Activated CD4-positive, alpha-beta memory T cell treated with anti-CD3 and anti-CD28 coated beads, Interleukin-2, amount 10 ng/mL, durations not matched to agents 7 days and 5 days (primary cell): ENCODE results near the gene HAVCR1. TPM values are rescaled to one million over a fixed set of nuclear protein-coding genes. Genes with fewer than 3 reads are reported as not detected.
A peak's percentile ranks its signal among the peaks of the same experiment; 100 is the strongest.
"Not testable (repeated sequence)": the region's sequence is repeated elsewhere in the genome, so short reads cannot be mapped to it uniquely, and the experiment has no call there.

Experiments
- CTCF ChIA-PET: fragments of 350-600 bp; sonication (Branson Sonifier 250); formaldehyde crosslinking; loops from one replicate; lab custom pipeline; 2021; ENCODE audit warnings: antibody characterized with exemption, inconsistent platforms; lab: Charles Lee
- POLR2A ChIA-PET: fragments of 350-600 bp; sonication (Branson Sonifier 250); formaldehyde crosslinking; loops from one replicate; lab custom pipeline; 2021; ENCODE audit warnings: antibody characterized with exemption; lab: Charles Lee
- DNase-seq: peaks from one replicate; pipeline ENCODE4 v3.0.0-alpha.2; 2020
- H3K27ac Mint-ChIP-seq: one replicate; pipeline ENCODE4 v1.8.0; 2021; ENCODE audit warnings: mild to moderate bottlenecking, mixed read lengths
- H3K27me3 Mint-ChIP-seq: one replicate; pipeline ENCODE4 v1.8.0; 2021; ENCODE audit warnings: mixed read lengths
- H3K36me3 Mint-ChIP-seq: one replicate; pipeline ENCODE4 v1.8.0; 2021; ENCODE audit warnings: low read depth, mixed read lengths
- H3K4me1 Mint-ChIP-seq: one replicate; pipeline ENCODE4 v1.8.0; 2021; ENCODE audit warnings: mixed read lengths
- H3K4me3 Mint-ChIP-seq: one replicate; pipeline ENCODE4 v1.8.0; 2021; ENCODE audit warnings: mild to moderate bottlenecking, mixed read lengths
- H3K9me3 Mint-ChIP-seq: one replicate; pipeline ENCODE4 v1.8.0; 2021; ENCODE audit warnings: mixed read lengths
- total RNA-seq, 2 experiments: library from RNA; stranded (reverse); gene quantifications; one replicate each; pipeline ENCODE4 v1.2.3, GENCODE V29; 2021

The HAVCR1 gene
- total RNA-seq, 2 experiments from 2014 or later: 3.6 to 3.7 TPM

DNA sequence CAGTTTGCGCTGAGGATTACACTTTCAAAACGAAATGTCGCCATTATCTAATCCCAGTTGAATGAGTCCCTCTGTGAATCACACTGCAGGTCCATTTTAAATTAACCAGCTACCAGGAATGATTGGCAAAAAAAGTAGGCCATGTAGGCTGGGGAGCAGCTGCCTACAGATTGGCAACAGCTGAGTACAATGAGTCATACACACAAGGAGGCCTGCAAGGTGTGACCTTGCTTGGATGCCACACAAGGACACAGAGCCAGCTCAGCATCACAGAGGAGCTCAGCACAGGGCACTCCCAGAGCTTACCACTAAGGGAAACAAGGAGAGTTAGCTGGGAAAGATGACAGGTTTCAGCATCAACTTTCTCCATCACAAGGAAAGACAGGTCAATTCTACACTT lies 12.9 kb downstream of the HAVCR1 start:
- peak overlapping the region; percentile 7 for H3K27ac Mint-ChIP-seq
- peak; percentile 21 for DNase-seq
- H3K4me3 Mint-ChIP-seq: no peak overlapping the region
- no peaks in the 10 kb centered on the region for H3K9me3 Mint-ChIP-seq
- H3K4me1 Mint-ChIP-seq: peaks cover 33% of the 10 kb centered on the region
- CTCF ChIA-PET: interaction anchor here (1.1 kb wide), 1 partner anchor 97 kb away, joined by 3 read pairs; the partner anchor contains the start of gene MED7
- peaks cover 21% of the 10 kb centered on the region for H3K36me3 Mint-ChIP-seq
- POLR2A ChIA-PET: interaction anchor here (1.2 kb wide), 1 partner anchor 97 kb away, joined by 4 read pairs; the partner anchor contains the start of gene MED7
- no peaks in the 10 kb centered on the region for H3K27me3 Mint-ChIP-seq

DNA sequence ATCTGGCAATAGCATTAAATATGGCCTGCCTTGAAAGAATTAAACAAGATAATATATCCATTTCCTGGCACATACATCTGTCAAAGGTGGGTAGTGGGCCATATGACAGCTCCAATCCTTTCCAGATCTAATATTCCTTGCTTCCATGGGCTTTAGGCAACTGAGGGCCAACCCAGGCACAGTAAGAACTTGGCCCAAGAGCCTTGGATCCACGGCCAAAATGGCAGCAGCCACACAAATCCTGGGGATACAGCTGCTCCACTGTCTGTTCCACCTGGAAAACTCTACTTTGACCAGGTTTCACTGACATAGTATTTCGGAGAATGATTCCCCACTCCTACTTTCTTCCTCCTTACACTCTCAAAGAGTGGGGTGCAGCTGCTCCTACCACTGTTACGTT lies 13.3 kb downstream of the HAVCR1 start:
- DNase-seq: no peak
- Mint-ChIP-seq H3K4me3 (no peak overlapping the region), H3K27me3 (no peaks in the 10 kb centered on the region), H3K9me3 (no peaks in the 10 kb centered on the region), H3K4me1 (peaks cover 30% of the 10 kb centered on the region), H3K27ac (no peak overlapping the region), H3K36me3 (peaks cover 21% of the 10 kb centered on the region)
- POLR2A ChIA-PET: interaction anchor here (1.2 kb wide), 1 partner anchor 97 kb away, joined by 4 read pairs; the partner anchor contains the start of gene MED7
- CTCF ChIA-PET: no interaction called here

DNA sequence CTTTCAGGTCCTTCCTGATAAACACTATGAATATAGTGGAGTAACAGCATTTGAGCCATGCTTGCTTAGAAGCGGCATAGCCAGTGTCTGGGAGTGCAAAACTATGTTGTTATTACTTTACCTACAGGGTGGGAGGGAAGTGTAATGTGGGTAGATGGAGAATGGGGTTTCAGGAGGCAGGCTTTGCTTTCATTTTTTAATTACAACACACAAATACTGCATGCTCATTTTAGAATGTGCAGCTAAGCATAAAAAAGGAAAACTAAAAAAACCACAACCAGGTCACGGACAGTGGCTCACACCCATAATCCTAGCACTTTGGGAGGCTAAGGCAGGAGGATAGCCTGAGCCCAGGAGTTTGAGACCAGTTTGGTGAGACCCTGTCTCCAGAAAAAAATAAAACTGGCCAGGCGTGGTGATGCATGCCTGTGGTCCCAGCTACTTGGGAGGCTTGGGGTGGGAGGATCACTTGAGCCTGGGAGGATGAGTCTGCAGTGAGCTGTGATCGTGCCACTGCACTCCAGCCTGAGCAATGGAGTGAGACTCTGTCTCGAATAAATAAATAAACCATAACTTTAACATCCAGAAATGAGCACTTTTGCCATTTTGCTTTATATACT lies 20.2 kb downstream of the HAVCR1 start:
- Mint-ChIP-seq H3K36me3 (peaks cover 4% of the 10 kb centered on the region), H3K4me3 (peak overlapping the region; percentile 23)
- POLR2A ChIA-PET: interaction anchor here (0.7 to 2.6 kb wide), 6 partner anchors 8 to 104 kb away, joined by 3 to 13 read pairs (median 4); partner anchors contain the start of gene MED7

DNA sequence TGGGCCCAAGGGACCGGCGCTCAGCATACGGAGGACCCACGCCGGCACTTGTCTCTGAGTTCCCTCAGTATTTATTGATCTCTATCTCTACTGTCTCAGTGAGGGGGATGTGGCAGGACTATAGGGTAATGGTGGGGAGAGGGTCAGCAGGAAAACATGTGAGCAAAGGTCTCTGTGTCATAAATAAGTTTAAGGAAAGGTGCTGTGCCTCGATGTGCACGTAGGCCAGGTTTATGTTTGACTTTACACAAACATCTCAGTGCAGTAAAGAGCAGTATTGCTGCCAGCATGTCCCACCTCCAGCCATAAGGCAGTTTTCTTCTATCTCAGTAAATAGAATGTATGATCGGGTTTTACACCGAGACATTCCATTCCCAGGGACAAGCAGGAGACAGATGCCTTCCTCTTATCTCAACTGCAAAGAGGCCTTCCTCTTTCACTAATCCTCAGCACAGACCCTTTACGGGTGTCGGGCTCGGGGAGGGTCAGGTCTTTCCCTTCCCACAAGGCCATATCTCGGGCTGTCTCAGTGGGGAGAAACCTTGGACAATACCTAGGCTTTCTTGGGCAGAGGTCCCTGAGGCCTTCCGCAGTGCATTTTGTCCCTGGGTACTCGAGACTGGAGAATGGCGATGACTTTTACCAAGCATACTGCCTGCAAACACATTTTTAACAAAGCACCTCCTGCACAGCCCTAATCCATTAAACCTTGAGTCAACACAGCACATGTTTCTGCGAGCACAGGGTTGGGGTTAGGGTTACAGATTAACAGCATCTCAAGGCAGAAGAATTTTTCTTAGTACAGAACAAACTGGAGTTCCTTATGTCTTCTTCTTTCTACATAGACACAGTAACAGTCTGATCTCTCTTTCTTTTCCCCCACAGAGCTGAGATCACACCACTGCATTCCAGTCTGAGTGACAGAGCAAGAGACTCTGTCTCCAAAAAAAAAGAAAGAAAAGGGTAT lies 24.5 kb downstream of the HAVCR1 start:
- H3K27me3 Mint-ChIP-seq, H3K27ac Mint-ChIP-seq, H3K4me3 Mint-ChIP-seq, POLR2A ChIA-PET, H3K9me3 Mint-ChIP-seq, DNase-seq, CTCF ChIA-PET, H3K36me3 Mint-ChIP-seq: not testable (repeated sequence)
- peaks cover 51% of the 10 kb centered on the region for H3K4me1 Mint-ChIP-seq

More for the DNA sequence above, 20.2 kb downstream of the HAVCR1 start:
- Mint-ChIP-seq H3K27me3 (no peaks in the 10 kb centered on the region), H3K4me1 (peaks cover 21% of the 10 kb centered on the region), H3K27ac (peak overlapping the region; percentile 81), H3K9me3 (no peaks in the 10 kb centered on the region)
- CTCF ChIA-PET: interaction anchor here (3.0 kb wide), 1 partner anchor 12 kb away, joined by 18 read pairs; no protein-coding TSS in a partner anchor
- DNase-seq: no peak

GRCh38 chr5:157033071-157033583 lies 25.8 kb downstream of the HAVCR1 start:
- Mint-ChIP-seq H3K4me1 (peaks cover 53% of the 10 kb centered on the region), H3K4me3 (no peak overlapping the region), H3K27me3 (no peaks in the 10 kb centered on the region), H3K27ac (no peak overlapping the region), H3K36me3 (peaks cover 7% of the 10 kb centered on the region), H3K9me3 (no peaks in the 10 kb centered on the region)
- CTCF ChIA-PET: no interaction called here
- DNase-seq: no peak
- POLR2A ChIA-PET: no interaction called here

GRCh38 chr5:157030692-157031091 lies 28.2 kb downstream of the HAVCR1 start:
- H3K36me3 Mint-ChIP-seq: peaks cover 2% of the 10 kb centered on the region
- H3K27ac Mint-ChIP-seq: no peak overlapping the region
- H3K4me1 Mint-ChIP-seq: peaks cover 66% of the 10 kb centered on the region
- no peaks in the 10 kb centered on the region for H3K9me3 Mint-ChIP-seq
- CTCF ChIA-PET: interaction anchor here (0.6 kb wide), 1 partner anchor 65 kb away, joined by 4 read pairs; no protein-coding TSS in a partner anchor
- no peak for DNase-seq
- no peaks in the 10 kb centered on the region for H3K27me3 Mint-ChIP-seq
- H3K4me3 Mint-ChIP-seq: no peak overlapping the region
- POLR2A ChIA-PET: interaction anchor here (1.1 to 2.9 kb wide), 3 partner anchors 8 to 112 kb away, joined by 3 to 12 read pairs (median 3); partner anchors contain the start of genes HAVCR2 and MED7

DNA sequence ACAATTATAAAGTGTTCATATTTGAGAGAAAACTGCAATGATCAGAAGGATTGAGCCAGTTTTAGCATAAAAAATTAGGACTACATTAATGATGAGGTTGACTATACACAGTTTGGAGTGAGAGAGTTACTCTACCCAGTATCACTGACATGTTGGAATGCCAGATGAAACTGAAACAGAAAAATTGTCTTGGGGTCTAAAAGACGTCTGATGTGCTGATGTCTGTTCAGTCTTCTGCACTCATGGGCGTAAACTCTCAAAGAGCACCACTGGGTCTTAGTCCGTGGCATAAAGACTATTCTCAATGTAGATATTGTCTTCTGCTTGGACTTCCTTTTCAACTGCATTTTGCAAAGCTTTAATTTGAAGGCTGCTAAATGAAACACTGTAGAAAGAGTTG lies 29.5 kb downstream of the HAVCR1 start:
- ChIA-PET POLR2A (interaction anchor here (1.1 to 2.9 kb wide), 2 partner anchors 79 to 113 kb away, joined by 3 to 12 read pairs; partner anchors contain the start of genes HAVCR2 and MED7), CTCF (no interaction called here)
- H3K27me3 Mint-ChIP-seq: no peaks in the 10 kb centered on the region
- H3K4me1 Mint-ChIP-seq: peaks cover 79% of the 10 kb centered on the region
- H3K4me3 Mint-ChIP-seq: no peak overlapping the region
- H3K27ac Mint-ChIP-seq: no peak overlapping the region
- DNase-seq: no peak
- H3K36me3 Mint-ChIP-seq: peaks cover 9% of the 10 kb centered on the region
- peaks cover 2% of the 10 kb centered on the region for H3K9me3 Mint-ChIP-seq

- H3K27me3 Mint-ChIP-seq, H3K4me3 Mint-ChIP-seq, H3K9me3 Mint-ChIP-seq: not testable (repeated sequence)
- CTCF ChIA-PET: interaction anchor here (1.2 to 4.3 kb wide), 7 partner anchors 10 to 114 kb away, joined by 3 to 23 read pairs (median 17); partner anchors contain the start of genes HAVCR2 and MED7
- Mint-ChIP-seq H3K36me3 (peaks cover 21% of the 10 kb centered on the region), H3K4me1 (peaks cover 81% of the 10 kb centered on the region), H3K27ac (peak overlapping the region; percentile 75)
- POLR2A ChIA-PET: interaction anchor here (1.5 to 4.7 kb wide), 3 partner anchors 47 to 115 kb away, joined by 6 to 33 read pairs (median 10); partner anchors contain the start of genes HAVCR2 and MED7
- DNase-seq: peak; percentile 25
These were observed 31.3 kb downstream of the HAVCR1 start for GRCh38 chr5:157027663-157028062.

GRCh38 chr5:157026789-157027424 lies 32.0 kb downstream of the HAVCR1 start:
- CTCF ChIA-PET: interaction anchor here (1.2 to 4.3 kb wide), 9 partner anchors 11 to 248 kb away, joined by 3 to 23 read pairs (median 6); partner anchors contain the start of genes HAVCR2 and MED7
- Mint-ChIP-seq H3K27ac (peak overlapping the region; percentile 75), H3K36me3 (peaks cover 27% of the 10 kb centered on the region), H3K4me1 (peaks cover 87% of the 10 kb centered on the region), H3K27me3 (no peaks in the 10 kb centered on the region), H3K9me3 (peaks cover 5% of the 10 kb centered on the region), H3K4me3 (no peak overlapping the region)
- POLR2A ChIA-PET: interaction anchor here (1.5 to 4.7 kb wide), 4 partner anchors 48 to 116 kb away, joined by 6 to 33 read pairs (median 10); partner anchors contain the start of genes HAVCR2 and MED7
- no peak for DNase-seq

GRCh38 chr5:157025093-157025698 lies 33.7 kb downstream of the HAVCR1 start:
- peaks cover 32% of the 10 kb centered on the region for H3K36me3 Mint-ChIP-seq
- peak overlapping the region; percentile 3 for H3K4me3 Mint-ChIP-seq
- no peaks in the 10 kb centered on the region for H3K27me3 Mint-ChIP-seq
- ChIA-PET POLR2A (interaction anchor here (0.7 to 4.7 kb wide), 20 partner anchors 13 to 190 kb away, joined by 3 to 50 read pairs (median 4); partner anchors contain the start of genes HAVCR2 and MED7), CTCF (interaction anchor here (0.6 to 4.3 kb wide), 21 partner anchors 13 to 248 kb away, joined by 3 to 23 read pairs (median 4); partner anchors contain the start of genes HAVCR2 and MED7)
- DNase-seq: peak; percentile 92
- peaks cover 80% of the 10 kb centered on the region for H3K4me1 Mint-ChIP-seq
- peak overlapping the region; percentile 82 for H3K27ac Mint-ChIP-seq
- peaks cover 5% of the 10 kb centered on the region for H3K9me3 Mint-ChIP-seq

GRCh38 chr5:157024208-157024959 lies 34.5 kb downstream of the HAVCR1 start:
- Mint-ChIP-seq H3K4me3 (peak overlapping the region; percentile 3), H3K9me3 (peaks cover 10% of the 10 kb centered on the region), H3K27me3 (no peaks in the 10 kb centered on the region), H3K4me1 (peaks cover 75% of the 10 kb centered on the region), H3K36me3 (peaks cover 37% of the 10 kb centered on the region), H3K27ac (peak overlapping the region; percentile 82)
- no peak for DNase-seq
- ChIA-PET POLR2A (interaction anchor here (0.6 to 4.7 kb wide), 19 partner anchors 14 to 191 kb away, joined by 3 to 50 read pairs (median 4); partner anchors contain the start of genes HAVCR2 and MED7), CTCF (interaction anchor here (0.6 to 4.3 kb wide), 18 partner anchors 14 to 249 kb away, joined by 3 to 23 read pairs (median 4); partner anchors contain the start of genes HAVCR2 and MED7)
